Measurements from ENCODE around the gene ABR. TPM values are rescaled to one million over a fixed set of nuclear protein-coding genes. Genes with fewer than 3 reads are reported as not detected.

ABR gene
- total and polyA plus RNA-seq, 2 donors from 2014 or later, result 18.7 to 116 TPM

- DNase-seq (no peak), FAIRE-seq (no peak)
- no peak overlapping the region for H3K9ac ChIP-seq (ENCODE audit: low read length in 3 of 3)
- no peak overlapping the region for H3K27ac ChIP-seq (ENCODE audit: low read depth in 2 of 2, low read length in 2 of 2)
- TF ChIP-seq CTCF (IDR thresholded peaks at IDR 0.05; ENCODE audit: borderline replicate concordance, extremely low read depth, insufficient read depth), result no peak
- no peak overlapping the region for H3K4me3 ChIP-seq (ENCODE audit: low read length in 3 of 3)
- H3K36me3 ChIP-seq (ENCODE audit: control insufficient read depth in 2 of 3, insufficient read depth in 3 of 3, low read length in 3 of 3), result no peaks in the 10 kb centered on the region
- no peaks in the 10 kb centered on the region for H3K27me3 ChIP-seq (ENCODE audit: control insufficient read depth, insufficient read depth, low read length)
- no peaks in the 10 kb centered on the region for H3K9me3 ChIP-seq (ENCODE audit: control insufficient read depth in 2 of 3, insufficient read depth in 1 of 3, low read length in 3 of 3)
- intact Hi-C loops (cut with DNase I), result no loop called here
- peaks cover 0 to 7% (median 0%) of the 10 kb centered on the region in 3 donors for H3K4me1 ChIP-seq (ENCODE audit: control insufficient read depth in 2 of 3, insufficient read depth in 2 of 3, low read depth in 1 of 3, low read length in 3 of 3)
Measured at GRCh38 chr17:1022278-1023024, 157.3 kb downstream of the ABR start.

- H3K9ac ChIP-seq (ENCODE audit: low read length in 3 of 3), result no peak overlapping the region
- no peak for FAIRE-seq
- no peak for TF ChIP-seq CTCF (IDR thresholded peaks at IDR 0.05; ENCODE audit: borderline replicate concordance, extremely low read depth, insufficient read depth)
- H3K27me3 ChIP-seq (ENCODE audit: control insufficient read depth, insufficient read depth, low read length), result no peaks in the 10 kb centered on the region
- H3K4me3 ChIP-seq (ENCODE audit: low read length in 3 of 3), result no peak overlapping the region
- no peaks in the 10 kb centered on the region for H3K36me3 ChIP-seq (ENCODE audit: control insufficient read depth in 2 of 3, insufficient read depth in 3 of 3, low read length in 3 of 3)
- no peak for DNase-seq
- H3K27ac ChIP-seq (ENCODE audit: low read depth in 2 of 2, low read length in 2 of 2), result no peak overlapping the region
- intact Hi-C loops (cut with DNase I), result no loop called here
- H3K4me1 ChIP-seq (ENCODE audit: control insufficient read depth in 2 of 3, insufficient read depth in 2 of 3, low read depth in 1 of 3, low read length in 3 of 3), result peaks cover 0 to 2% (median 0%) of the 10 kb centered on the region in 3 donors
- no peaks in the 10 kb centered on the region for H3K9me3 ChIP-seq (ENCODE audit: control insufficient read depth in 2 of 3, insufficient read depth in 1 of 3, low read length in 3 of 3)
Measured at GRCh38 chr17:1021147-1021546, 158.6 kb downstream of the ABR start.

GRCh38 chr17:1019451-1019850 lies 160.3 kb downstream of the ABR start:
- peak overlapping the region in 1 of 2 donors; percentile 57 for H3K27ac ChIP-seq (ENCODE audit: low read depth in 2 of 2, low read length in 2 of 2)
- no peak for TF ChIP-seq CTCF (IDR thresholded peaks at IDR 0.05; ENCODE audit: borderline replicate concordance, extremely low read depth, insufficient read depth)
- H3K4me3 ChIP-seq (ENCODE audit: low read length in 3 of 3), result no peak overlapping the region
- peaks cover 0 to 2% (median 0%) of the 10 kb centered on the region in 3 donors for H3K4me1 ChIP-seq (ENCODE audit: control insufficient read depth in 2 of 3, insufficient read depth in 2 of 3, low read depth in 1 of 3, low read length in 3 of 3)
- H3K36me3 ChIP-seq (ENCODE audit: control insufficient read depth in 2 of 3, insufficient read depth in 3 of 3, low read length in 3 of 3), result no peaks in the 10 kb centered on the region
- DNase-seq (no peak), FAIRE-seq (no peak)
- H3K9ac ChIP-seq (ENCODE audit: low read length in 3 of 3), result no peak overlapping the region
- intact Hi-C loops (cut with DNase I), result no loop called here
- H3K9me3 ChIP-seq (ENCODE audit: control insufficient read depth in 2 of 3, insufficient read depth in 1 of 3, low read length in 3 of 3), result no peaks in the 10 kb centered on the region
- H3K27me3 ChIP-seq (ENCODE audit: control insufficient read depth, insufficient read depth, low read length), result no peaks in the 10 kb centered on the region
